Neuronal stem cell (in vitro differentiated cells): ENCODE measurements around the gene MYDGF.
A peak's percentile ranks its signal among the peaks of the same experiment; 100 is the strongest.

Experiments
- DNase-seq: peaks from one replicate; pipeline ENCODE4 v3.0.0-alpha.2; 2013; ENCODE audit warnings: low spot score
- H2AFZ ChIP-seq: one replicate; pipeline ENCODE4 v1.6.1; 2013; ENCODE audit warnings: mild to moderate bottlenecking, low read length, inconsistent platforms
- H2AK5ac ChIP-seq: 2 replicates; pipeline ENCODE4 v1.6.1; 2013; ENCODE audit warnings: low read depth, mild to moderate bottlenecking, inconsistent platforms, low read length, moderate library complexity, mixed read lengths
- H2BK120ac ChIP-seq: 2 replicates; pipeline ENCODE4 v1.6.1; 2013; ENCODE audit warnings: low read depth, mild to moderate bottlenecking, inconsistent platforms, low read length, moderate library complexity, mixed read lengths
- H2BK12ac ChIP-seq: one replicate; pipeline ENCODE4 v1.6.1; 2013; ENCODE audit warnings: low read length, inconsistent platforms
- H2BK15ac ChIP-seq: 2 replicates; pipeline ENCODE4 v1.6.1; 2013; ENCODE audit warnings: mild to moderate bottlenecking, low read length, inconsistent platforms, mixed read lengths
- H2BK5ac ChIP-seq: one replicate; pipeline ENCODE4 v1.6.1; 2013; ENCODE audit warnings: inconsistent platforms, mild to moderate bottlenecking, low read length, moderate library complexity
- H3K14ac ChIP-seq: one replicate; pipeline ENCODE4 v1.6.1; 2013; ENCODE audit warnings: low read length, inconsistent platforms
- H3K18ac ChIP-seq: 2 replicates; pipeline ENCODE4 v1.6.1; 2013; ENCODE audit warnings: low read length, inconsistent platforms
- H3K23ac ChIP-seq: 2 replicates; pipeline ENCODE4 v1.6.1; 2013; ENCODE audit warnings: low read depth, mild to moderate bottlenecking, mixed read lengths, low read length, inconsistent platforms; ENCODE audit not compliant: poor library complexity
- H3K27ac ChIP-seq: replicated peaks from 3 replicates; pipeline ENCODE4 v1.5.1; 2013; ENCODE audit warnings: low read length, inconsistent platforms
- H3K27me3 ChIP-seq, 3 experiments: 2 replicates each; pipeline ENCODE4 v1.6.1; 2013; ENCODE audit warnings: low read length in 3 of 3, mild to moderate bottlenecking in 2 of 3, inconsistent platforms in 1 of 3, low read depth in 1 of 3, mixed read lengths in 1 of 3, moderate library complexity in 1 of 3; ENCODE audit not compliant: control insufficient read depth in 3 of 3, insufficient read depth in 3 of 3
- H3K36me3 ChIP-seq, 2 donors: replicated peaks in 1 of 2; 2 replicates each; pipeline ENCODE4 v1.6.1; 2013; ENCODE audit warnings: low read length in 2 of 2; ENCODE audit not compliant: control insufficient read depth in 2 of 2, insufficient read depth in 2 of 2
- H3K4ac ChIP-seq: 2 replicates; pipeline ENCODE4 v1.6.1; 2013; ENCODE audit warnings: inconsistent platforms, mild to moderate bottlenecking, low read length, moderate library complexity
- H3K4me1 ChIP-seq, 2 donors: 1 replicate in 1 of 2; 2 replicates in 1 of 2; pipeline ENCODE4 v1.6.1; 2013; ENCODE audit warnings: low read length in 2 of 2, low read depth in 1 of 2; ENCODE audit not compliant: control insufficient read depth in 2 of 2, insufficient read depth in 1 of 2
- H3K4me2 ChIP-seq: one replicate; pipeline ENCODE4 v1.6.1; 2013; ENCODE audit warnings: mild to moderate bottlenecking, low read length, inconsistent platforms; ENCODE audit not compliant: insufficient read depth, poor library complexity, severe bottlenecking
- H3K4me3 ChIP-seq, 2 donors: 2 replicates each; pipeline ENCODE4 v1.5.1; 2013; ENCODE audit warnings: low read length in 2 of 2, mild to moderate bottlenecking in 2 of 2, inconsistent platforms in 1 of 2, moderate library complexity in 1 of 2
- H3K79me1 ChIP-seq: one replicate; pipeline ENCODE4 v1.6.1; 2013; ENCODE audit warnings: low read depth, mild to moderate bottlenecking, inconsistent platforms, low read length, moderate library complexity
- H3K9ac ChIP-seq: one replicate; pipeline ENCODE4 v1.6.1; 2013; ENCODE audit warnings: mild to moderate bottlenecking, low read depth, low read length, inconsistent platforms; ENCODE audit not compliant: poor library complexity
- H3K9me3 ChIP-seq, 2 donors: replicated peaks in 1 of 2; 2 replicates each; pipeline versions ENCODE3 to v1.6.1; 2013; ENCODE audit warnings: low read length in 2 of 2, mild to moderate bottlenecking in 2 of 2, inconsistent platforms in 1 of 2, low read depth in 1 of 2, mixed read lengths in 1 of 2, moderate library complexity in 1 of 2; ENCODE audit not compliant: control insufficient read depth in 2 of 2, insufficient read depth in 1 of 2
- H4K8ac ChIP-seq: one replicate; pipeline ENCODE4 v1.6.1; 2013; ENCODE audit warnings: low read depth, mild to moderate bottlenecking, inconsistent platforms, low read length, moderate library complexity
- H4K91ac ChIP-seq: one replicate; pipeline ENCODE4 v1.6.1; 2013; ENCODE audit warnings: low read length, low read depth, mild to moderate bottlenecking, inconsistent platforms; ENCODE audit not compliant: poor library complexity
- WGBS, 2 donors: extraction: QIAGEN DNeasy Blood & Tissue Kit; methylation state at CpG; one replicate each; pipeline ENCODE4 v1.1.7; 2013; ENCODE audit warnings: missing lambda C conversion rate in 2 of 2, mixed read lengths in 1 of 2; ENCODE audit not compliant: insufficient read length in 2 of 2, insufficient replicate concordance in 1 of 2; ENCODE audit errors: extremely low coverage in 2 of 2; 5-methylcytosine and 5-hydroxymethylcytosine counted together

The MYDGF gene

DNA sequence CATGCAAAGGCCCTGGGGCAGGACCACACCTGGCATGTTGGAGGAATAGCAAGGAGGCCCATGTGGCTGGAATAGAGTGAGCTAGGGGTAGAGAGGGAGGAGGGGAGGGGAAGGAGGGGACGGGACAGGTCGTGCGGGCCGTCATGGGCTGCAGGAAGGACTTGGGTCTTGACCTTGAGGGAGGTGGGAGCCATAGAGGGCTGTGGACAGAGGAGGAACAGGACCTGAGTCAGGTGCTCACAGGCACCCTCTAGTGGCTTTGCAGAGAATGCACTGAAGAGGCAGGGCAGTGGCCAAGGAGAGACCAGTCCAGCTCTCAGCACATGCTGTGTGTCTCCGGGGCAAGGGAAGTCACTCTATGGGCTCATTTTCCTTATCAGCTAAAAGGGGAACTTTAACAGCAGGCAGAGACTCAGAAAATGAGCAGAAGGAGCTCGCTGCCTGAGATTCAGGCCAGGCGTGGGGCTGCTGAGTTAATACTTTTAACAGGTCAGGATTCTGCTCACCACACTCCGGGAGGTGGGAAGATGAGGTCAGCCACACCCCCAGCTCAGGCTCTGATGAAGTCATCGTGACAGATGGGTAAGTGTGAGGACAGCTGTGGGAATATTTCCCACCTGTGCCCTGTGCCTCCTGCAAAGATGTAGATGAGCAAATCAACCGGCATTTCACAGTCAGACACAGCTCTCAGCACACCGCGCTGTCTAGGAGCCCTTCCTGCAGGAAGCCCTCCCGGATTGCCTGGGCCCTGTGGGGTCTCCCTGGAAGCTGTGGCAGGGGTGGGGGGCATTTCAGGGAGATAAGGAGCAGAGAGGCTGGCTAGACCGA, 36.8 kb downstream of the MYDGF start:
- H3K4me2 ChIP-seq: no peak overlapping the region
- H3K27ac ChIP-seq: no peak overlapping the region
- no peaks in the 10 kb centered on the region for H3K36me3 ChIP-seq
- no CpG with 5 or more reads among the region's 14 CpGs for WGBS, 2 donors
- no peak overlapping the region for H2BK12ac ChIP-seq
- H4K8ac ChIP-seq: no peak overlapping the region
- H3K4me3 ChIP-seq: no peak overlapping the region
- no peak overlapping the region for H3K4ac ChIP-seq
- no peak overlapping the region for H2AFZ ChIP-seq
- H3K9ac ChIP-seq: no peak overlapping the region
- no peaks in the 10 kb centered on the region for H3K79me1 ChIP-seq
- peaks cover 0 to 8% (median 8%) of the 10 kb centered on the region in 3 experiments for H3K27me3 ChIP-seq
- H3K18ac ChIP-seq: peak overlapping the region; percentile 48
- peaks cover 2 to 5% of the 10 kb centered on the region in 2 donors for H3K4me1 ChIP-seq
- no peak overlapping the region for H4K91ac ChIP-seq
- H2BK15ac ChIP-seq: no peak overlapping the region
- no peak overlapping the region for H3K23ac ChIP-seq
- peak overlapping the region; percentile 40 for H2AK5ac ChIP-seq
- H3K14ac ChIP-seq: peak overlapping the region; percentile 6
- H2BK120ac ChIP-seq: no peak overlapping the region
- no peaks in the 10 kb centered on the region for H3K9me3 ChIP-seq
- H2BK5ac ChIP-seq: no peak overlapping the region
- DNase-seq: no peak

DNA sequence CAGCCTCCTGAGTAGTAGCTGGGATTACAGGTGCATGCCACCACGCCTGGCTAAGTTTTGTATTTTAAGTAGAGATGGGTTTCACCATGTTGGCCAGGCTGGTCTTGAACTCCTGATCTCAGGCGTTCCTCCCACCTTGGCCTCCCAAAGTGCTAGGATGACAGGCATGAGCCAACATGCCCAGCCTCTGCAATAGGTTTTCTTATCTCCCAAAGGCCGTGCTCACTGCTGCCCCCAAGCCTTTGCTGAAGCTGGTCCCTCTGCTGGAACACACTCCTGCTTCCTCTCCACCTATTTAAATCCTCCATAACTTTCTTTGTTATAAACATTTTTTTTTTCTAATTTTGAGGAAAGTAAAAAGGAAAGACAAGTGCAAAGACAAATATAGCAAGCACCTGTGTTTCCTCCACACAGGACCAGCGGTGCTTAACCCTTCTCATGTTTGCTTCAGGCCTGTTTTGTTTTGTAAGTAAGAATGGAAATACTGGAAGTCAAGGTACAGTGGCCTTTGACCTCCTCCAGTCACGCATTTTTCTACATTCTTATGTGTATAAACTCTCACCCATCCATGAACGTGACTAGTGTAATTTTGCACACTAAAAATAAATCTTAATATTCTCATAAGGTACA, 45.3 kb downstream of the MYDGF start:
- Histone ChIP-seq H3K23ac (no peak overlapping the region), H3K4ac (no peak overlapping the region), H3K79me1 (peaks cover 2% of the 10 kb centered on the region), H2BK5ac (no peak overlapping the region), H3K14ac (no peak overlapping the region), H4K91ac (no peak overlapping the region), H3K36me3 (no peaks in the 10 kb centered on the region), H2AFZ (no peak overlapping the region), H3K9me3 (no peaks in the 10 kb centered on the region), H3K4me2 (no peak overlapping the region), H2BK15ac (no peak overlapping the region), H3K18ac (peak overlapping the region; percentile 11), H3K4me3 (no peak overlapping the region), H3K27me3 (no peaks in the 10 kb centered on the region), H3K9ac (no peak overlapping the region), H3K27ac (no peak overlapping the region), H2AK5ac (no peak overlapping the region), H3K4me1 (peaks cover 9 to 21% of the 10 kb centered on the region in 2 donors), H2BK12ac (no peak overlapping the region), H2BK120ac (no peak overlapping the region), H4K8ac (no peak overlapping the region)
- no peak for DNase-seq
- no CpG with 5 or more reads among the region's 6 CpGs for WGBS, 2 donors

DNA sequence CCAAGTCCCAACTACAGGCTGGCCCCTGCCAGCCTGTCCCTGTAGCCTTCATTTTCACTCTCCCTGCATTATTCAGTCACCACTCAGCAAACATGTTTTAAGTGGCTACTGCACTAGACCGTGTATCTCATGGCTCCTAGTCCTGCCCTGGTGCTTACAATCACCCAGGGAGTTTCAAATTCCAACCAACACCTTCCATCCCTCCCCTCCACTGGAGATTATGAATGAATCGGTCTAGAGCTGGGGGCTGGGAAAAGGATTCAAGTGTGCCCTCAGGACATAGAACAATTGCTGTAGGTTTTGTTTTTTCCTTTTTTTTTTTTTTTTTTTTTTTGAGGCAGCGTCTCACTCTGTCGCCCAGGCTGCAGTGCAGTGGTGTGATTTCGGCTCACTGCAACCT, 45.8 kb downstream of the MYDGF start:
- Histone ChIP-seq H2BK5ac (no peak overlapping the region), H3K4me2 (no peak overlapping the region), H3K4ac (no peak overlapping the region), H4K91ac (no peak overlapping the region), H3K23ac (no peak overlapping the region), H2BK120ac (no peak overlapping the region), H3K9me3 (no peaks in the 10 kb centered on the region), H3K18ac (peak overlapping the region; percentile 11), H3K4me3 (no peak overlapping the region), H3K4me1 (peaks cover 9 to 22% of the 10 kb centered on the region in 2 donors), H3K36me3 (no peaks in the 10 kb centered on the region), H3K27ac (no peak overlapping the region), H3K79me1 (peaks cover 2% of the 10 kb centered on the region), H2BK12ac (no peak overlapping the region), H4K8ac (no peak overlapping the region), H2AK5ac (no peak overlapping the region), H3K27me3 (no peaks in the 10 kb centered on the region), H3K14ac (no peak overlapping the region), H2AFZ (no peak overlapping the region), H2BK15ac (no peak overlapping the region), H3K9ac (no peak overlapping the region)
- no CpG with 5 or more reads among the region's 5 CpGs for WGBS, 2 donors
- DNase-seq: no peak

DNA sequence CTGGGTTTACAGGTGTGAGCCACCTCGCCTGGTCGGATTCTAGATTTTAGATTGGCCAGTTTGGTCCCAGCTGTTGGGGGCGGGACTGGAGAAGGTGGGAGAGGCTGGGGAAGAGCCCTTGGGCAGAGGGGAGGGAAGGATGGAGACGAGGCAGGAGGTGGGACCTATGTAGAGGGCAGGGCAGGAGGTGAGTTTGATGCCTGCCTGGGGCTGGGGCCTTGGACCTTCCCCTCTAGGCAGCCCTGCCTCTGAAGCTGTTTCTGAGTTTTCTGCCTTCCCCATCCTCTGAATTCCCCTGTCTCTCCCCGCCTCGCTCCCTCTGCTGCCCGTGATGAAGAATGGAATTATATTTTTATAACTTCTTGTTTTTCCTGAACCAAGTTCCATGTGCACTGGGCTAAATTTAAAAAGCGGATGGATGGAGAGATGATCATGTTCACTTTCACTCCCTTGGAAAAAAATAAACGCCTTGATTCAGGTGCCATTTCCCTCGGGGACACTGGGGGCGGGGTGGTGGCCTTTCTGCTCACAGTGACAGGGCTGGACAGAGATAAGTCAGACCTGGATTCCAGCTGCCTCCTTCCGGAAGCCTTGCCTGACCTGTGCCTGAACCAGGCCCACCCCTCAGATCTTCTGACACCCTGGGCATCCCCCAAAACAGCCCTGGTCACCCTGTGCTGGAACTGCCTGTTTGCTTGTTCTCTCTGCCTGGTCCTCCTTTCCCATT, 47.3 kb downstream of the MYDGF start:
- Histone ChIP-seq H2AFZ (peak overlapping the region; percentile 53), H2BK12ac (no peak overlapping the region), H3K4me2 (no peak overlapping the region), H2AK5ac (no peak overlapping the region), H3K4me1 (peaks cover 9 to 22% of the 10 kb centered on the region in 2 donors), H3K18ac (no peak overlapping the region), H3K9me3 (no peaks in the 10 kb centered on the region), H3K79me1 (peaks cover 2% of the 10 kb centered on the region), H3K14ac (no peak overlapping the region), H2BK120ac (no peak overlapping the region), H3K27me3 (no peaks in the 10 kb centered on the region), H3K4me3 (no peak overlapping the region), H2BK15ac (no peak overlapping the region), H3K4ac (no peak overlapping the region), H3K36me3 (no peaks in the 10 kb centered on the region), H3K9ac (no peak overlapping the region), H4K91ac (no peak overlapping the region), H3K27ac (no peak overlapping the region), H3K23ac (no peak overlapping the region), H4K8ac (no peak overlapping the region), H2BK5ac (no peak overlapping the region)
- WGBS, 2 donors: no CpG with 5 or more reads among the region's 12 CpGs
- no peak for DNase-seq
